ENCODE measurements around the gene QKI.

QKI gene

GRCh38 chr6:163501439-163501838 lies 86.9 kb downstream of the QKI start:
- no peak for TF ChIP-seq CTCF (IDR thresholded peaks at IDR 0.05; ENCODE audit: low read depth, low read length)
- DNase-seq (ENCODE audit: extremely low read depth, low read depth) = no peak

GRCh38 chr6:163504984-163505640 lies 90.6 kb downstream of the QKI start:
- no peak for DNase-seq (ENCODE audit: extremely low read depth, low read depth)
- TF ChIP-seq CTCF (IDR thresholded peaks at IDR 0.05; ENCODE audit: low read depth, low read length) = no peak

- no peak for TF ChIP-seq CTCF (IDR thresholded peaks at IDR 0.05; ENCODE audit: low read depth, low read length)
- DNase-seq (ENCODE audit: extremely low read depth, low read depth) = no peak
These were observed 93.4 kb downstream of the QKI start for GRCh38 chr6:163507965-163508364.

- TF ChIP-seq CTCF (IDR thresholded peaks at IDR 0.05; ENCODE audit: low read depth, low read length) = no peak
- no peak for DNase-seq (ENCODE audit: extremely low read depth, low read depth)
These were observed 98.5 kb downstream of the QKI start for GRCh38 chr6:163513003-163513402.

GRCh38 chr6:163513570-163514166 lies 99.2 kb downstream of the QKI start:
- TF ChIP-seq CTCF (IDR thresholded peaks at IDR 0.05; ENCODE audit: low read depth, low read length) = no peak

GRCh38 chr6:163516908-163517307 lies 102.4 kb downstream of the QKI start:
- no peak for TF ChIP-seq CTCF (IDR thresholded peaks at IDR 0.05; ENCODE audit: low read depth, low read length)

More at GRCh38 chr6:163513570-163514166, 99.2 kb downstream of the QKI start:
- DNase-seq (ENCODE audit: extremely low read depth, low read depth) = no peak

GRCh38 chr6:163520956-163521355 lies 106.4 kb downstream of the QKI start:
- no peak for TF ChIP-seq CTCF (IDR thresholded peaks at IDR 0.05; ENCODE audit: low read depth, low read length)
- no peak for DNase-seq (ENCODE audit: extremely low read depth, low read depth)

More at GRCh38 chr6:163516908-163517307, 102.4 kb downstream of the QKI start:
- DNase-seq (ENCODE audit: extremely low read depth, low read depth) = no peak
